ENCODE results near the gene SULT1A2.

Gene SULT1A2

GRCh38 chr16:28592979-28593553 lies 3.8 kb downstream of the SULT1A2 start:
- TF ChIP-seq USF1 (IDR thresholded peaks at IDR 0.05) (no peak), NFIC (IDR thresholded peaks at IDR 0.05) (no peak), ZBTB7A (IDR thresholded peaks at IDR 0.05; ENCODE audit: low read depth) (no peak)

GRCh38 chr16:28592511-28592910 lies 4.3 kb downstream of the SULT1A2 start:
- TF ChIP-seq CREB1 (IDR thresholded peaks at IDR 0.05; ENCODE audit: low read depth): no peak
- TF ChIP-seq USF1 (IDR thresholded peaks at IDR 0.05): no peak
- TF ChIP-seq TEAD4 (IDR thresholded peaks at IDR 0.05): no peak
- TF ChIP-seq EGR1 (IDR thresholded peaks at IDR 0.05): no peak
- no peak for TF ChIP-seq EP300 (IDR thresholded peaks at IDR 0.05; ENCODE audit: borderline replicate concordance)
- TF ChIP-seq NFIC (IDR thresholded peaks at IDR 0.05): no peak
- no peak for TF ChIP-seq TCF12 (IDR thresholded peaks at IDR 0.05; ENCODE audit: low read depth)
- TF ChIP-seq MAX (IDR thresholded peaks at IDR 0.05): no peak
- TF ChIP-seq ZBTB7A (IDR thresholded peaks at IDR 0.05; ENCODE audit: low read depth): no peak

- TF ChIP-seq ZBTB7A (IDR thresholded peaks at IDR 0.05; ENCODE audit: low read depth): no peak
- TF ChIP-seq EGR1 (IDR thresholded peaks at IDR 0.05): no peak
- TF ChIP-seq REST (IDR thresholded peaks at IDR 0.05; ENCODE audit: low read depth): no peak
- TF ChIP-seq TAF1 (IDR thresholded peaks at IDR 0.05; ENCODE audit: low read depth): no peak
- TF ChIP-seq CREB1 (IDR thresholded peaks at IDR 0.05; ENCODE audit: low read depth): no peak
- no peak for TF ChIP-seq TCF12 (IDR thresholded peaks at IDR 0.05; ENCODE audit: low read depth)
- no peak for TF ChIP-seq TEAD4 (IDR thresholded peaks at IDR 0.05)
- TF ChIP-seq YY1 (IDR thresholded peaks at IDR 0.05; ENCODE audit: low read depth): no peak
- no peak for TF ChIP-seq EP300 (IDR thresholded peaks at IDR 0.05; ENCODE audit: borderline replicate concordance)
- no peak for TF ChIP-seq RAD21 (IDR thresholded peaks at IDR 0.05; ENCODE audit: low read depth)
- TF ChIP-seq NFIC (IDR thresholded peaks at IDR 0.05): no peak
- no peak for TF ChIP-seq MAX (IDR thresholded peaks at IDR 0.05)
- TF ChIP-seq USF1 (IDR thresholded peaks at IDR 0.05): no peak
- no peak for TF ChIP-seq FOXM1 (IDR thresholded peaks at IDR 0.05; ENCODE audit: borderline replicate concordance, low read depth)
- no peak for TF ChIP-seq CEBPB (IDR thresholded peaks at IDR 0.05)
These were observed 5.5 kb downstream of the SULT1A2 start for GRCh38 chr16:28591355-28591754.

- TF ChIP-seq EGR1 (IDR thresholded peaks at IDR 0.05): no peak
- TF ChIP-seq NFIC (IDR thresholded peaks at IDR 0.05): no peak
- no peak for TF ChIP-seq CEBPB (IDR thresholded peaks at IDR 0.05)
- no peak for TF ChIP-seq MAX (IDR thresholded peaks at IDR 0.05)
- TF ChIP-seq USF1 (IDR thresholded peaks at IDR 0.05): no peak
These were observed 6.2 kb downstream of the SULT1A2 start for GRCh38 chr16:28590384-28591340.

- TF ChIP-seq TCF12 (IDR thresholded peaks at IDR 0.05; ENCODE audit: low read depth): no peak
These were observed 6.9 kb downstream of the SULT1A2 start for GRCh38 chr16:28589930-28590329.

- TF ChIP-seq TAF1 (IDR thresholded peaks at IDR 0.05; ENCODE audit: low read depth) (no peak), MAX (IDR thresholded peaks at IDR 0.05) (no peak), EP300 (IDR thresholded peaks at IDR 0.05; ENCODE audit: borderline replicate concordance) (no peak), NFIC (IDR thresholded peaks at IDR 0.05) (no peak), REST (IDR thresholded peaks at IDR 0.05; ENCODE audit: low read depth) (no peak)
These were observed 7.8 kb downstream of the SULT1A2 start for GRCh38 chr16:28589069-28589468.

Measured in Ishikawa (cell line).